ENCODE measurements around the gene JPH3.
"Not testable (repeated sequence)": the region's sequence is repeated elsewhere in the genome, so short reads cannot be mapped to it uniquely, and the experiment has no call there.

The JPH3 gene

GRCh38 chr16:87658564-87659225 lies 56.4 kb downstream of the JPH3 start:
- DNase-seq: no peak

GRCh38 chr16:87661561-87661960 lies 59.3 kb downstream of the JPH3 start:
- DNase-seq: no peak

- DNase-seq: no peak
Measured at GRCh38 chr16:87662254-87663204, 60.2 kb downstream of the JPH3 start.

- no peak for DNase-seq
Measured at GRCh38 chr16:87664792-87665191, 62.5 kb downstream of the JPH3 start.

GRCh38 chr16:87665193-87665592 lies 62.9 kb downstream of the JPH3 start:
- no peak for DNase-seq

GRCh38 chr16:87666919-87667318 lies 64.6 kb downstream of the JPH3 start:
- no peak for DNase-seq

- DNase-seq: no peak
Measured at GRCh38 chr16:87667443-87667842, 65.1 kb downstream of the JPH3 start.

- DNase-seq: no peak
Measured at GRCh38 chr16:87667946-87668345, 65.6 kb downstream of the JPH3 start.

- no peak for DNase-seq
Measured at GRCh38 chr16:87669672-87670071, 67.4 kb downstream of the JPH3 start.

- DNase-seq: no peak
Measured at GRCh38 chr16:87671221-87671620, 68.9 kb downstream of the JPH3 start.

- DNase-seq: no peak
Measured at GRCh38 chr16:87671715-87672270, 69.5 kb downstream of the JPH3 start.

- DNase-seq: no peak
Measured at GRCh38 chr16:87674419-87674818, 72.1 kb downstream of the JPH3 start.

- DNase-seq: no peak
Measured at GRCh38 chr16:87675111-87675719, 72.9 kb downstream of the JPH3 start.

- no peak for DNase-seq
Measured at GRCh38 chr16:87677830-87678229, 75.5 kb downstream of the JPH3 start.

- DNase-seq: no peak
Measured at GRCh38 chr16:87678618-87679017, 76.3 kb downstream of the JPH3 start.

- no peak for DNase-seq
Measured at GRCh38 chr16:87679593-87680271, 77.4 kb downstream of the JPH3 start.

- DNase-seq: no peak
Measured at GRCh38 chr16:87680272-87680644, 78.0 kb downstream of the JPH3 start.

- DNase-seq: not testable (repeated sequence)
Measured at GRCh38 chr16:87681051-87681602, 78.8 kb downstream of the JPH3 start.

- DNase-seq: no peak
Measured at GRCh38 chr16:87681981-87682570, 79.8 kb downstream of the JPH3 start.

GRCh38 chr16:87682852-87683399 lies 80.6 kb downstream of the JPH3 start:
- no peak for DNase-seq

- DNase-seq: no peak
Measured at GRCh38 chr16:87684106-87684677, 81.9 kb downstream of the JPH3 start.
